NCI-H2107 treated with DMSO at 0.1 percent for 48 hours (cell line): Measurements from ENCODE around the gene RUNX1.

ENCODE experiments used
- DNase-seq: peaks from one replicate; lab custom pipeline; 2025; ENCODE audit not compliant: unreplicated experiment; lab: John Stamatoyannopoulos, UW

RUNX1 gene

GRCh38 chr21:34885626-34886239, 163.4 kb downstream of the RUNX1 start:
- DNase-seq: no peak

GRCh38 chr21:34885125-34885524, 164.0 kb downstream of the RUNX1 start:
- no peak for DNase-seq

GRCh38 chr21:34884346-34884929, 164.7 kb downstream of the RUNX1 start:
- no peak for DNase-seq

- no peak for DNase-seq
These were observed 165.4 kb downstream of the RUNX1 start for GRCh38 chr21:34883491-34884271.

- no peak for DNase-seq
These were observed 166.4 kb downstream of the RUNX1 start for GRCh38 chr21:34882719-34883131.

GRCh38 chr21:34881839-34882371, 167.2 kb downstream of the RUNX1 start:
- DNase-seq: no peak

- DNase-seq: no peak
These were observed 167.7 kb downstream of the RUNX1 start for GRCh38 chr21:34881421-34881820.

- DNase-seq: no peak
These were observed 168.7 kb downstream of the RUNX1 start for GRCh38 chr21:34880401-34880800.

- no peak for DNase-seq
These were observed 170.2 kb downstream of the RUNX1 start for GRCh38 chr21:34878940-34879339.

GRCh38 chr21:34878501-34878900, 170.6 kb downstream of the RUNX1 start:
- peak; percentile 91 for DNase-seq

GRCh38 chr21:34877485-34878128, 171.5 kb downstream of the RUNX1 start:
- no peak for DNase-seq

GRCh38 chr21:34875830-34876229, 173.3 kb downstream of the RUNX1 start:
- DNase-seq: no peak

- no peak for DNase-seq
These were observed 174.2 kb downstream of the RUNX1 start for GRCh38 chr21:34874684-34875513.

- DNase-seq: no peak
These were observed 177.8 kb downstream of the RUNX1 start for GRCh38 chr21:34871026-34871908.

- no peak for DNase-seq
These were observed 178.9 kb downstream of the RUNX1 start for GRCh38 chr21:34870246-34870645.

- DNase-seq: no peak
These were observed 179.6 kb downstream of the RUNX1 start for GRCh38 chr21:34869545-34869944.

GRCh38 chr21:34867785-34868184, 181.3 kb downstream of the RUNX1 start:
- no peak for DNase-seq

GRCh38 chr21:34865400-34866241, 183.5 kb downstream of the RUNX1 start:
- DNase-seq: no peak
